ENCODE data around the gene RTCB.
"Not testable (repeated sequence)": the region's sequence is repeated elsewhere in the genome, so short reads cannot be mapped to it uniquely, and the experiment has no call there.

Gene RTCB

GRCh38 chr22:32354360-32355351 lies 57.4 kb downstream of the RTCB start:
- Histone ChIP-seq H3K36me3 (ENCODE audit: control insufficient read depth, insufficient read depth, low read length) (no peaks in the 10 kb centered on the region), H3K4me3 (ENCODE audit: low read depth, low read length) (no peak overlapping the region), H3K9me3 (ENCODE audit: control insufficient read depth, insufficient read depth, low read length) (no peaks in the 10 kb centered on the region), H3K27me3 (ENCODE audit: control insufficient read depth, insufficient read depth, low read length) (no peaks in the 10 kb centered on the region), H3K9ac (ENCODE audit: low read depth, low read length) (no peak overlapping the region), H3K4me1 (ENCODE audit: control insufficient read depth, insufficient read depth, low read length) (no peaks in the 10 kb centered on the region)

- Histone ChIP-seq H3K9me3 (ENCODE audit: control insufficient read depth, insufficient read depth, low read length) (no peaks in the 10 kb centered on the region), H3K36me3 (ENCODE audit: control insufficient read depth, insufficient read depth, low read length) (no peaks in the 10 kb centered on the region), H3K4me3 (ENCODE audit: low read depth, low read length) (no peak overlapping the region), H3K4me1 (ENCODE audit: control insufficient read depth, insufficient read depth, low read length) (no peaks in the 10 kb centered on the region), H3K27me3 (ENCODE audit: control insufficient read depth, insufficient read depth, low read length) (no peaks in the 10 kb centered on the region), H3K9ac (ENCODE audit: low read depth, low read length) (no peak overlapping the region)
Observed at GRCh38 chr22:32353840-32354239, 58.2 kb downstream of the RTCB start.

- H3K9ac ChIP-seq (ENCODE audit: low read depth, low read length): no peak overlapping the region
- no peaks in the 10 kb centered on the region for H3K27me3 ChIP-seq (ENCODE audit: control insufficient read depth, insufficient read depth, low read length)
- no peaks in the 10 kb centered on the region for H3K9me3 ChIP-seq (ENCODE audit: control insufficient read depth, insufficient read depth, low read length)
- H3K36me3 ChIP-seq (ENCODE audit: control insufficient read depth, insufficient read depth, low read length): no peaks in the 10 kb centered on the region
- no peaks in the 10 kb centered on the region for H3K4me1 ChIP-seq (ENCODE audit: control insufficient read depth, insufficient read depth, low read length)
- H3K4me3 ChIP-seq (ENCODE audit: low read depth, low read length): no peak overlapping the region
Observed at GRCh38 chr22:32353292-32353691, 58.8 kb downstream of the RTCB start.

- H3K4me1 ChIP-seq (ENCODE audit: control insufficient read depth, insufficient read depth, low read length): no peaks in the 10 kb centered on the region
- no peaks in the 10 kb centered on the region for H3K27me3 ChIP-seq (ENCODE audit: control insufficient read depth, insufficient read depth, low read length)
- H3K4me3 ChIP-seq (ENCODE audit: low read depth, low read length): no peak overlapping the region
- no peaks in the 10 kb centered on the region for H3K36me3 ChIP-seq (ENCODE audit: control insufficient read depth, insufficient read depth, low read length)
- no peak overlapping the region for H3K9ac ChIP-seq (ENCODE audit: low read depth, low read length)
- H3K9me3 ChIP-seq (ENCODE audit: control insufficient read depth, insufficient read depth, low read length): no peaks in the 10 kb centered on the region
Observed at GRCh38 chr22:32352681-32353080, 59.4 kb downstream of the RTCB start.

DNA sequence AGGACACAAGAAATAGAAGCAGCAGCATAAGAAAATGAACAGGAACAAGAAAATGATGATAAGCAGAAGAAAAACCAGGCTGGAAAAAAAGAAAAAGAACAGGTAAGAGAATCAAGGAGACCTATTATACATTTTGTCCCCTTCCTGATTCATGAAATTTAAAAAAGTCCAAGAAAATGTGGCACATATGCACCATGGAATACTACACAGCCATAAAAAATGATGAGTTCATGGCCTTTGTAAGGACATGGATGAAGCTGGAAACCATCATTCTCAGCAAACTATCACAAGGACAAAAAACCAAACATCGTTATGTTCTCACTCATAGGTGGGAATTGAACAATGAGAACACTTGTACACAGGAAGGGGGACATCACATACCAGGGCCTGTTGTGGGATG lies 60.2 kb downstream of the RTCB start:
- not testable (repeated sequence) for H3K27me3 ChIP-seq (ENCODE audit: control insufficient read depth, insufficient read depth, low read length); H3K9me3 ChIP-seq (ENCODE audit: control insufficient read depth, insufficient read depth, low read length); H3K36me3 ChIP-seq (ENCODE audit: control insufficient read depth, insufficient read depth, low read length); H3K4me1 ChIP-seq (ENCODE audit: control insufficient read depth, insufficient read depth, low read length); H3K4me3 ChIP-seq (ENCODE audit: low read depth, low read length); H3K9ac ChIP-seq (ENCODE audit: low read depth, low read length)

- H3K4me3 ChIP-seq (ENCODE audit: low read depth, low read length): no peak overlapping the region
- H3K27me3 ChIP-seq (ENCODE audit: control insufficient read depth, insufficient read depth, low read length): no peaks in the 10 kb centered on the region
- H3K9ac ChIP-seq (ENCODE audit: low read depth, low read length): no peak overlapping the region
- no peaks in the 10 kb centered on the region for H3K9me3 ChIP-seq (ENCODE audit: control insufficient read depth, insufficient read depth, low read length)
- no peaks in the 10 kb centered on the region for H3K36me3 ChIP-seq (ENCODE audit: control insufficient read depth, insufficient read depth, low read length)
- no peaks in the 10 kb centered on the region for H3K4me1 ChIP-seq (ENCODE audit: control insufficient read depth, insufficient read depth, low read length)
Observed at GRCh38 chr22:32348031-32348611, 63.9 kb downstream of the RTCB start.

GRCh38 chr22:32343941-32344340 lies 68.1 kb downstream of the RTCB start:
- Histone ChIP-seq H3K36me3 (ENCODE audit: control insufficient read depth, insufficient read depth, low read length) (no peaks in the 10 kb centered on the region), H3K4me1 (ENCODE audit: control insufficient read depth, insufficient read depth, low read length) (no peaks in the 10 kb centered on the region), H3K9me3 (ENCODE audit: control insufficient read depth, insufficient read depth, low read length) (no peaks in the 10 kb centered on the region)

DNA sequence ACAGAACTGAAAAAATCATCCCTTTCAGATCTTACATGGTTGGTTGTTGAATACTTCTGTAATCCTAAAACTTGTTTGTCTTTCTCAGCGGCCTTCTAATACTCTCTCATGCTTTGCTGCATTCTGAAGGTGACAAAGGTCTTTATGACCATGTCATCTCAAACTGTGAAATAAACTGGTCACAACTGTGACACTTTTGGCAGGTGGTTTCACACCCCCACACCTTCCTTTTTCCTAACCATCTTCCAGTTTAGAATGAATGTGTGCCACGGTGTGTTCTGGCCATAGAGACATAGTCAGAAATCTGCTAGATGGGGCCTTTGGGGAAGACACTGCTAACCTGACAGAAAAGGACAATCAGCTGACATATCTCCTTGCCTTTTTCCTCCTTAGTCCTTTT lies 69.1 kb downstream of the RTCB start:
- H3K4me3 ChIP-seq (ENCODE audit: low read depth, low read length): no peak overlapping the region
- H3K36me3 ChIP-seq (ENCODE audit: control insufficient read depth, insufficient read depth, low read length): no peaks in the 10 kb centered on the region
- H3K27me3 ChIP-seq (ENCODE audit: control insufficient read depth, insufficient read depth, low read length): no peaks in the 10 kb centered on the region
- H3K9me3 ChIP-seq (ENCODE audit: control insufficient read depth, insufficient read depth, low read length): no peaks in the 10 kb centered on the region
- H3K9ac ChIP-seq (ENCODE audit: low read depth, low read length): no peak overlapping the region
- no peaks in the 10 kb centered on the region for H3K4me1 ChIP-seq (ENCODE audit: control insufficient read depth, insufficient read depth, low read length)

More at GRCh38 chr22:32343941-32344340, 68.1 kb downstream of the RTCB start:
- H3K4me3 ChIP-seq (ENCODE audit: low read depth, low read length): no peak overlapping the region
- H3K9ac ChIP-seq (ENCODE audit: low read depth, low read length): no peak overlapping the region
- H3K27me3 ChIP-seq (ENCODE audit: control insufficient read depth, insufficient read depth, low read length): no peaks in the 10 kb centered on the region

- Histone ChIP-seq H3K4me3 (ENCODE audit: low read depth, low read length) (no peak overlapping the region), H3K36me3 (ENCODE audit: control insufficient read depth, insufficient read depth, low read length) (no peaks in the 10 kb centered on the region), H3K27me3 (ENCODE audit: control insufficient read depth, insufficient read depth, low read length) (no peaks in the 10 kb centered on the region), H3K9ac (ENCODE audit: low read depth, low read length) (no peak overlapping the region), H3K9me3 (ENCODE audit: control insufficient read depth, insufficient read depth, low read length) (no peaks in the 10 kb centered on the region), H3K4me1 (ENCODE audit: control insufficient read depth, insufficient read depth, low read length) (peaks cover 3% of the 10 kb centered on the region)
Observed at GRCh38 chr22:32341122-32341740, 70.8 kb downstream of the RTCB start.

GRCh38 chr22:32340411-32340810 lies 71.6 kb downstream of the RTCB start:
- no peaks in the 10 kb centered on the region for H3K9me3 ChIP-seq (ENCODE audit: control insufficient read depth, insufficient read depth, low read length)
- no peaks in the 10 kb centered on the region for H3K27me3 ChIP-seq (ENCODE audit: control insufficient read depth, insufficient read depth, low read length)
- H3K4me3 ChIP-seq (ENCODE audit: low read depth, low read length): no peak overlapping the region
- H3K36me3 ChIP-seq (ENCODE audit: control insufficient read depth, insufficient read depth, low read length): no peaks in the 10 kb centered on the region
- no peak overlapping the region for H3K9ac ChIP-seq (ENCODE audit: low read depth, low read length)
- peaks cover 9% of the 10 kb centered on the region for H3K4me1 ChIP-seq (ENCODE audit: control insufficient read depth, insufficient read depth, low read length)

DNA sequence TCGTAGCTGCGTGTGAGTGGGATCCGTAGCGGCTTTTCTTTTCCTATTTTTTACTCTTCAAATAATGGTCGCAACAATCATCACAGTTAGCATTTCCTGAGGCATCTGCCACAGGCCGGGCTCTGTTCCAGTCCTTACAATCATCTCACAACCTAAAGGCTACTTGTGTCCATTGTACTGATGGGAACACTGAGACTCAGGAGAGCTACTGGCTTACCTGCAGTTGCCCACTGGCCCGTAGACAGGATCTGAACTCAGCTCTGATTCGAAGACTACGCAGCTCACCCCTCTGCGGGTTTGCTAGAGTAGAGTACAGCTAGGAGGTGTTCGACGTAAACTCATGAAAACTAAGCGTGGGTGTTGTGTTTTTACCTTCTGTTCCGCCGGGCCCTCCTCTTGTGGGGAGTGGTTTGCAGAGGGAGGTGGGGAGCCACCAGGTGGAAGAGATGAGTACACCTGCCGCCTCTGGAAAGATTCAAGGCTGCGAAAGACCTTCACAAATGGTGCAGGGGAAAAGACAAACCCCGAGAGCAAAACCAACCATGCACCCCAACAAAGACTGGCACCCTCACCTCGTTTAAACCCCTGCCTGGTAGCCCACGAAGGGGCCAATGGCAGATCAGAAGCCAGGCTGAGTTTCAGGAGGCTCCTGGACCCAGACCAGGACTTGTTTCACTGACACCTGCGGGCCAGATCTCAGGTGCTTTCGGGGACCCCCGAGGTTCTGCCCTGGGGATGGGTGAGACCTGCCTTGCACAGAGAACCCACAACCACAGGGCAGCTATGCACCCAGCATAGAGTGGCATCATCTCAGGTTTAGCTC lies 72.6 kb downstream of the RTCB start:
- Histone ChIP-seq H3K27me3 (ENCODE audit: control insufficient read depth, insufficient read depth, low read length) (no peaks in the 10 kb centered on the region), H3K4me1 (ENCODE audit: control insufficient read depth, insufficient read depth, low read length) (peaks cover 9% of the 10 kb centered on the region), H3K9me3 (ENCODE audit: control insufficient read depth, insufficient read depth, low read length) (no peaks in the 10 kb centered on the region), H3K36me3 (ENCODE audit: control insufficient read depth, insufficient read depth, low read length) (no peaks in the 10 kb centered on the region), H3K9ac (ENCODE audit: low read depth, low read length) (no peak overlapping the region), H3K4me3 (ENCODE audit: low read depth, low read length) (no peak overlapping the region)

Data from iPS-15b (cell line).